NCI-H1436 (cell line): Measurements from ENCODE around the gene ANKRD30B.
"Not testable (repeated sequence)": the region's sequence is repeated elsewhere in the genome, so short reads cannot be mapped to it uniquely, and the experiment has no call there.

Source experiments
- DNase-seq: peaks from one replicate; lab custom pipeline; 2025; lab: John Stamatoyannopoulos, UW

Gene ANKRD30B

DNA sequence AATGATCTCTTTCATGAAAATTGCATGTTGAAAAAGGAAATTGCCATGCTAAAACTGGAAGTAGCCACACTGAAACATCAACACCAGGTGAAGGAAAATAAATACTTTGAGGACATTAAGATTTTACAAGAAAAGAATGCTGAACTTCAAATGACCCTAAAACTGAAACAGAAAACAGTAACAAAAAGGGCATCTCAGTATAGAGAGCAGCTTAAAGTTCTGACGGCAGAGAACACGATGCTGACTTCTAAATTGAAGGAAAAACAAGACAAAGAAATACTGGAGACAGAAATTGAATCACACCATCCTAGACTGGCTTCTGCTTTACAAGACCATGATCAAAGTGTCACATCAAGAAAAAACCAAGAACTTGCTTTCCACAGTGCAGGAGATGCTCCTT is 103.6 kb downstream of the ANKRD30B start:
- not testable (repeated sequence) for DNase-seq

DNA sequence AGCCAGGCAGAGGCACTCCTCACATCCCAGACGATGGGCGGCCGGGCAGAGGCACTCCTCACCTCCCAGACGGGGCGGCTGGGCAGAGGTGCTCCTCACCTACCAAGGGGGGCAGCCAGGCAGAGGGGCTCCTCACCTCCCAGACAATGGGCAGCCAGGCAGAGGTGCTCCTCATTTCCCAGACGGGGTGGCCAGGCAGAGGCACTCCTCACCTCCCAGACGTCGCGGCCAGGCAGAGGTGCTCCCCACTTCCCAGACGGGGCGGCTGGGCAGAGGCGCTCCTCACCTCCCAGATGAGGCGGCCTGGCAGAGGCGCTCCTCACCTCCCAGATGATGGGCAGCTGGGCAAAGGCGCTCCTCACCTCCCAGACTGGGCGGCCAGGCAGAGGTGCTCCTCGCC is 107.7 kb downstream of the ANKRD30B start:
- DNase-seq, result not testable (repeated sequence)

DNA sequence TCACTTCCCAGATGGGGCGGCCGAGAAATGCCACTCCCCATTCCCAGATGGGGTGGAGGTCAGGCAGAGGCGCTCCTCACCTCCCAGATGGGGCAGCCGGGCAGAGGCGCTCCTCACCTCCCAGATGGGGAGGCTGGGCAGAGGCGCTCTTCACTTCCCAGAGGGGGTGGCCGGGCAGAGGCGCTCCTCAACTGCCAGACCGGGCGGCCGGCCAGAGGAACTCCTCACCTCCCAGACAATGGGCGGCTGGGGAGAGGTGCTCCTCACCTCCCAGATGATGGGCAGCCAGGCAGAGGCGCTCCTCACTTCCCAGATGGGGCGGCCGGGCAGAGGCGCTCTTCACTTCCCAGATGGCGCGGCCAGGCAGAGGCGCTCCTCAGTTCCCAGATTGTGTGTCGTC is 108.3 kb downstream of the ANKRD30B start:
- not testable (repeated sequence) for DNase-seq

DNA sequence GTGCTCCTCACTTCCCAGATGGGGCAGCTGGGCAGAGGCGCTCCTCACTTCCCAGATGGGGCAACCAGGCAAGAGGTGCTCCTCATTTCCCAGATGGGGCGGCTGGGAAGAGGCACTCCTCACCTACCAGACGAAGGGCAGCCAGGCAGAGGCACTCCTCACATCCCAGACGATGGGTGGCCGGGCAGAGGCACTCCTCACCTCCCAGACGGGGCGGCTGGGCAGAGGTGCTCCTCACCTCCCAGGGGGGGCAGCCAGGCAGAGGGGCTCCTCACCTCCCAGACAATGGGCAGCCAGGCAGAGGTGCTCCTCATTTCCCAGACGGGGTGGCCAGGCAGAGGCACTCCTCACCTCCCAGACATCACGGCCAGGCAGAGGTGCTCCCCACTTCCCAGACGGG is 110.5 kb downstream of the ANKRD30B start:
- not testable (repeated sequence) for DNase-seq

DNA sequence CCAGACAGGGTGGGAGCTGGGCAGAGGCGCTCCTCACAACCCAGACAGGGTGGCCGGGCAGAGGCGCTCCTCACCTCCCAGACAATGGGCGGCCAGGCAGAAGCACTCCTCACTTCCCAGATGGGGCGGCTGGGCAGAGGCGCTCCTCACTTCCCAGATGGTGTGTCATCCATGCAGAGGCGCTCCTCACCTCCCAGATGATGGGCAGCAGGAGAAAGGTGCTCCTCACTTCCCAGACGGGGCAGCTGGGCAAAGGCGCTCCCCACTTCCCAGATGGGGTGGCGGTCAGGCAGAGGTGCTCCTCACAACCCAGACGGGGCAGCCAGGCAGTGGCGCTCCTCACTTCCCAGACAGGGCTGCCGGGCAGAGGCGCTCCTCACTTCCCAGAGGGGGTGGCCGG is 112.0 kb downstream of the ANKRD30B start:
- DNase-seq, result not testable (repeated sequence)

DNA sequence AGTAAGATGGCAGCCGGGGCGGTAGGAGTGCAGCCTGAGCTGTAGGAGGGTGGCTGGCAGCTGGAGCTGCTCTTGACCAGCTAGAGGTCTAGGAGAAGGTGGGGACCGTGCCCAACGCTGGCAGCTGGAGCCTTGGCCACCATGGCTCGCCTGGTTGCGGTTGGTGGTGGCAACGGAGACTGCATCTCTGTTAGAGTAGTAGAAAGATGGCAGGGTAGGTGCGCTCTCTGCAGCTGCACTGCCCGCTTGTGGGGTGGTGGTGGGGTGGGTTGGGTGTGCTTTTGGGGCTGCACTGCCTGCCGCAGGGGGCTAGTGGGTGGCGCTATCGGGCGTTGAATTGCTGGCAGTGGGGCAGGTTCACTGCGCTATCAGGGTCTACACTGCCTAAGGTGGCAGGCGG is 118.5 kb downstream of the ANKRD30B start:
- DNase-seq, result not testable (repeated sequence)

DNA sequence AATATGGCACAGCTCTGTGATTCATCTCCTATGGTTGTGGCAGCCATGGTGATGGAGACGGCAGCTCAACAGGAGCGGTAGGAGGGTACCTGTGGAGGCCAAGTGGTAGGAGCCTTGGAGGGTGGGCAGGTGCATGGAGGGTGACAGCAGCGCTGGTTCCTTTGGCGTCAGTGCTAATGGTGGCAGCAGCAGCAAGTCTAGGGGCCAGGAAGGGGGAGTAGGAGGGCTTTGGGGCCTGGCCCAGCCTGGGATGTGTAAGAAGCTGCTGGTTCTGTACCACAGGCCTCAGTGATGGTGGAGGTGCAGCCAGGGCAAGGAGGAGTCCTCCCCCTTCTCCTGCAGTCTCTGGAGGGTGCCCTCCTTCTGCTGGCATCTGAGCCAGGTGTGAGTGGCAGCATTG is 120.0 kb downstream of the ANKRD30B start:
- not testable (repeated sequence) for DNase-seq

DNA sequence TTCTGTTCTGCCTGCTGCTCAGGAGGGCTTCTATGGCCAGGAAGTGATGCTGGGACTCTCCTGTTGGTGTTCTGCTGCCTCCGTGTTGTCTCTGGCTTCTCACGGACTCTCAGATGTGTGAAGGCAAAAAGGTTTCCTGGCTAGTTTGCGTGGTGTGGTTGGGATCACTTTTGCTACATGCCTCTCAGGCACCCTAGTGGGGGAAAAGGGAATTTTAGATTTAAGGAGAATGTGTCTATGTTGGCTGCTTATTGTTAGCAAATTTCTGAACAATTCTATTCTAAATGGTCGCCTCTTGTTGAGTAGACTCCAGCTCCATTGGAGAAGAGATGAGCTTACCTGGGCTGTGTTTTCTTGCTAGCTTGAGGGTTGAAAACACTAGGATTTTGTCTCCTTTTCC is 120.9 kb downstream of the ANKRD30B start:
- DNase-seq, result not testable (repeated sequence)

DNA sequence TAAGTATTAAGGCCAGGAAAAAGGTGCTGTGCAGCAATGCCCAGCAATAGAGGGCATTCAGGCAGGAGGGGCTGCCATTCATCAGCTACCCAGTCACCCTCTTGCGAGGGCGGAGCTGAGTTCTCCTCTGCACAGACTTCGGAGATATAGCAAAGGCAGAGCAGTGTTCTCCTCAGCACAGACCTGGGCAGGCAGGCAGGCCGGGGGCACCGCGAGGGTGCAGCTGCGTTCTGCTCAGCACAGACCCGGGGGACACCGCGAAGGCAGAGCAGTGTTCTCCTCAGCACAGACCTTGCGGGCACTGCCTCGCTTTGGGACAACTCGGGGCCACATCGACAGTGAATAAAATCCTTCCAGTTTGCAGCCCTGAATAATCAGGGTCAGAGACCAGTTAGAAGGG is 130.9 kb downstream of the ANKRD30B start:
- DNase-seq, result not testable (repeated sequence)

DNA sequence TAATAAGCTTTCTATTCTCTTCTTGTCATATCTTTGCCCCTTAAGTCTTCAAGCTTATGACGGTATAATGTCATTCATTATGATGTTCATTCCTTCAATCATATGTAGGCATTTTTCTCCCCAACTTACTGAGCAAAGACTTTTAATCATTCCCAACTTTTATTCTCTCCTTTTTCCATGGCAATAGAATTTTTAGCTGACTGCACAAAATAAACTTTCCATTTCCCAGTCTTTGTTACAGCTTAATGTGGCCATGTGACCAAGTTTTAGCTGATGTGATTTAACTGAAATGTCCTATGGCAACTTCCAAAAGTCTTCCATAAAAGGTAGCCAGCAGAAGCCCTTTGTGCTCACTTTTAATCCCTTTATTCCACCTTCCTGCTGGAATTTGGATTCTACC is 152.5 kb downstream of the ANKRD30B start:
- no peak for DNase-seq
